Lower lobe of right lung (tissue), 2 donors: ENCODE data around the gene HS3ST3B1. TPM values are rescaled to one million over a fixed set of nuclear protein-coding genes. Genes with fewer than 3 reads are reported as not detected.

Experiments
- ATAC-seq, 2 donors: fragments of 200-7000 bp; cut with Tn5 transposase; one replicate each; pipeline ENCODE4 v1.9.1; 2020 to 2022; ENCODE audit warnings: mild to moderate bottlenecking in 2 of 2, moderate library complexity in 2 of 2
- DNase-seq: peaks from one replicate; pipeline ENCODE4 v3.0.0-alpha.2; 2020
- H3K27ac ChIP-seq: fragments of 200-600 bp; one replicate; pipeline ENCODE4 v1.8.0; 2022
- H3K27me3 ChIP-seq: fragments of 200-600 bp; one replicate; pipeline ENCODE4 v1.8.0; 2022; ENCODE audit warnings: low read depth
- H3K36me3 ChIP-seq: fragments of 200-600 bp; one replicate; pipeline ENCODE4 v1.8.0; 2022; ENCODE audit warnings: mild to moderate bottlenecking
- H3K4me1 ChIP-seq: fragments of 200-600 bp; one replicate; pipeline ENCODE4 v1.8.0; 2022
- H3K4me3 ChIP-seq: fragments of 200-600 bp; one replicate; pipeline ENCODE4 v1.8.0; 2022; ENCODE audit warnings: mild to moderate bottlenecking
- H3K9me3 ChIP-seq: fragments of 200-600 bp; one replicate; pipeline ENCODE4 v1.8.0; 2022
- intact Hi-C: fragments of 100-400 bp; cut with DNase I; formaldehyde crosslinking; loops from one replicate; pipeline ENCODE4 v1.11.0; 2022
- total RNA-seq: library from RNA; stranded (reverse); fragmentation: NEBNext Ultra II Directional; extraction: Animal tissue kit (Norgen Biotek cat#: 25700); gene quantifications from one replicate; pipeline ENCODE4 v1.2.1, GENCODE V29; 2021
- TF ChIP-seq, protein P1 (sequence below): fragments of 200-600 bp; IDR thresholded peaks from one replicate; pipeline ENCODE4 v1.8.0; 2022; ENCODE audit warnings: antibody characterized with exemption, mild to moderate bottlenecking
- donor health status: DM: no; HTN: yes; CAD: no; lungs with severe emphysema.

HS3ST3B1 gene
- total RNA-seq, 1 donor from 2014 or later: 3.4 TPM

DNA sequence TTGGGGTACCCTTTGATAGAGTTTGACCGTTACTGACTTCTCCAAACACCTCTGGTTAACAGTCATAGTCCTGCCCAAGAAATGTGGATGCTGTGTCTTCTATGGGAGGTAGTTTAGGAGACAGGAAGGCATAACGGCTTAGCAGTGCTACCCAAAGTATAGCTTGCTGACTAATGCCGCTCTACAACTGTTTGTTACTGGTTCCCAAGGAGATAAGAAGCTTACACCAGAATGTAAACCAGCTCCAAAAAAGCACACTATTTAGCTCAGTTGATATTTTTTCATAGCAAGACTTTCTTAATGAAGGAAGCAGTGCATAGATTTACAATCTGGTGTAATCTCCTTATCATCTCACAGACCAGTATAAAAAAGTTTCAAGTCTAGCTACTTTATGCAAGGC is 95.7 kb downstream of the HS3ST3B1 start:
- H3K36me3 ChIP-seq: no peaks in the 10 kb centered on the region
- H3K4me1 ChIP-seq: no peaks in the 10 kb centered on the region
- intact Hi-C loops: no loop called here
- no peak overlapping the region for H3K4me3 ChIP-seq
- DNase-seq (no peak), ATAC-seq (no peak)
- H3K9me3 ChIP-seq: peaks cover 3% of the 10 kb centered on the region
- H3K27me3 ChIP-seq: no peaks in the 10 kb centered on the region
- H3K27ac ChIP-seq: no peak overlapping the region
- TF ChIP-seq, protein P1, sequence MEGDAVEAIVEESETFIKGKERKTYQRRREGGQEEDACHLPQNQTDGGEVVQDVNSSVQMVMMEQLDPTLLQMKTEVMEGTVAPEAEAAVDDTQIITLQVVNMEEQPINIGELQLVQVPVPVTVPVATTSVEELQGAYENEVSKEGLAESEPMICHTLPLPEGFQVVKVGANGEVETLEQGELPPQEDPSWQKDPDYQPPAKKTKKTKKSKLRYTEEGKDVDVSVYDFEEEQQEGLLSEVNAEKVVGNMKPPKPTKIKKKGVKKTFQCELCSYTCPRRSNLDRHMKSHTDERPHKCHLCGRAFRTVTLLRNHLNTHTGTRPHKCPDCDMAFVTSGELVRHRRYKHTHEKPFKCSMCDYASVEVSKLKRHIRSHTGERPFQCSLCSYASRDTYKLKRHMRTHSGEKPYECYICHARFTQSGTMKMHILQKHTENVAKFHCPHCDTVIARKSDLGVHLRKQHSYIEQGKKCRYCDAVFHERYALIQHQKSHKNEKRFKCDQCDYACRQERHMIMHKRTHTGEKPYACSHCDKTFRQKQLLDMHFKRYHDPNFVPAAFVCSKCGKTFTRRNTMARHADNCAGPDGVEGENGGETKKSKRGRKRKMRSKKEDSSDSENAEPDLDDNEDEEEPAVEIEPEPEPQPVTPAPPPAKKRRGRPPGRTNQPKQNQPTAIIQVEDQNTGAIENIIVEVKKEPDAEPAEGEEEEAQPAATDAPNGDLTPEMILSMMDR: no peak

DNA sequence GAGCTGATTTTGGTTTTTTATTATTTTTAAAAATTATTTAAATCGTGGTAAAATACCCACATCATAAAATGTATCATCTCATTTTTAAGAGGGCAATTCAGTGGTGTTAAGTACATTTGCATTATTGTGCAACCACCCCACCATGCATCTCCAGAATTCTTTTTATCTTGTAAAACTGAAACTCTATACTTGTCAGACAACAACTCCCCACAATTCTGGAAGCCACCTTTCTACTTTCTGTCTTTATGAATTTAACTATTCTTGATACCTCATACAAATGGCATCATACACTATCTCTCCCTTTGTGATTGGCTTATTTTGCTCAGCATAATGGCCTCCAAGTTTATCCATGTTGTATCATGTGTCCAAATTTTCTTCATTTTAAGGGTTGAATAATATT is 97.9 kb downstream of the HS3ST3B1 start:
- Histone ChIP-seq H3K36me3 (no peaks in the 10 kb centered on the region), H3K27me3 (no peaks in the 10 kb centered on the region), H3K9me3 (no peaks in the 10 kb centered on the region), H3K27ac (no peak overlapping the region), H3K4me3 (no peak overlapping the region), H3K4me1 (no peaks in the 10 kb centered on the region)
- intact Hi-C loops: no loop called here
- no peak for DNase-seq
- no peak for ATAC-seq
- TF ChIP-seq, protein P1: no peak

Other genes starting within 250 kb of the HS3ST3B1 start
- gene COX10, start 231.6 kb upstream of the HS3ST3B1 start, total RNA-seq: 13.8 TPM
- gene CDRT15, start 64.2 kb upstream of the HS3ST3B1 start, total RNA-seq: not detected